ENCODE data around the gene NCAM2.

NCAM2 gene

GRCh38 chr21:21029164-21029563 lies 31.0 kb downstream of the NCAM2 start:
- H3K36me3 ChIP-seq (ENCODE audit: control insufficient read depth, insufficient read depth, low read length) = no peaks in the 10 kb centered on the region
- no peaks in the 10 kb centered on the region for H3K27me3 ChIP-seq (ENCODE audit: control insufficient read depth, insufficient read depth, low read length)
- peaks cover 5% of the 10 kb centered on the region for H3K4me1 ChIP-seq (ENCODE audit: control insufficient read depth, insufficient read depth, low read length)
- H3K4me3 ChIP-seq (ENCODE audit: low read depth, low read length) = no peak overlapping the region
- H3K9ac ChIP-seq (ENCODE audit: low read depth, low read length) = no peak overlapping the region
- H3K9me3 ChIP-seq (ENCODE audit: control insufficient read depth, insufficient read depth, low read length) = no peaks in the 10 kb centered on the region

DNA sequence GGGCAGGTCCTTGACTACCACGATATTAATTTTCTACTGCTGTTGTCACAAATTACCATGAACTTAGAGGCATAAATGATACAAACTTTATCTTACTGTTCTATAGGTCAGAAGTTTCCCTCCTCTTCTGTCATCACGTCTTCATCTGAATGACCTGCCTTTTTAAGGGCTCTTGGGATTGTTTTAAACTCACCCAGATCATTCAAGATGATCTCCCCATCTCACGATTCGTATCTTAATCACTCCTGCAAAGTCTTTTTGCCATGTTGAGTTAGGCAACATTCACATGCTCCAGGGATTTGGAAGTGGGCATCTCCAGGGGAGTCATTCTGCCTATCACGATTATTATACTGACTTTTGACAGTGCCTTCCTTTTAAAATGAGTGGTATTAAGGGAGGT lies 32.1 kb downstream of the NCAM2 start:
- Histone ChIP-seq H3K9ac (ENCODE audit: low read depth, low read length) (no peak overlapping the region), H3K4me1 (ENCODE audit: control insufficient read depth, insufficient read depth, low read length) (peaks cover 5% of the 10 kb centered on the region), H3K9me3 (ENCODE audit: control insufficient read depth, insufficient read depth, low read length) (no peaks in the 10 kb centered on the region), H3K4me3 (ENCODE audit: low read depth, low read length) (no peak overlapping the region), H3K27me3 (ENCODE audit: control insufficient read depth, insufficient read depth, low read length) (no peaks in the 10 kb centered on the region), H3K36me3 (ENCODE audit: control insufficient read depth, insufficient read depth, low read length) (no peaks in the 10 kb centered on the region)

DNA sequence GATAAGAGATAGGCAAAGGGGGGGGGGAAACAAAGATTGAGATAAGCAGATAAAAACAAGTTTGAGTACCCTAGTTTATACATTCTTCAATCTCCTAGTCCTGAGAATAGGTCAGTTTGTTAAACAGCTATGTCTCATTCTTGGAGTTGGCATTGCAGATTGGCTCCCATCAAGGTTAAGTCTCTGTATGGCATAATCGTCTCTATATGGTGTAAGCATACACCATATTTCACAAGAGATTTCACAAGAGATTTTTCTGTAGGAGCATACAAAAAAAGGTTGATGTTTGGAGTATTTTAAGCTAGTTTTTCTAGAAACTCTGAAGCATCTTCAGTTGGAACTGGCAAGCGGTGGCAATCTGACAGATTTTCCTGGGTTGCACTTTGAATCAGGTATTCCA lies 35.8 kb downstream of the NCAM2 start:
- no peak overlapping the region for H3K9ac ChIP-seq (ENCODE audit: low read depth, low read length)
- no peaks in the 10 kb centered on the region for H3K9me3 ChIP-seq (ENCODE audit: control insufficient read depth, insufficient read depth, low read length)
- no peaks in the 10 kb centered on the region for H3K36me3 ChIP-seq (ENCODE audit: control insufficient read depth, insufficient read depth, low read length)
- no peaks in the 10 kb centered on the region for H3K27me3 ChIP-seq (ENCODE audit: control insufficient read depth, insufficient read depth, low read length)
- H3K4me3 ChIP-seq (ENCODE audit: low read depth, low read length) = no peak overlapping the region
- peaks cover 4% of the 10 kb centered on the region for H3K4me1 ChIP-seq (ENCODE audit: control insufficient read depth, insufficient read depth, low read length)

GRCh38 chr21:21039624-21040170 lies 41.5 kb downstream of the NCAM2 start:
- Histone ChIP-seq H3K36me3 (ENCODE audit: control insufficient read depth, insufficient read depth, low read length) (no peaks in the 10 kb centered on the region), H3K9ac (ENCODE audit: low read depth, low read length) (no peak overlapping the region), H3K9me3 (ENCODE audit: control insufficient read depth, insufficient read depth, low read length) (no peaks in the 10 kb centered on the region), H3K4me1 (ENCODE audit: control insufficient read depth, insufficient read depth, low read length) (no peaks in the 10 kb centered on the region), H3K27me3 (ENCODE audit: control insufficient read depth, insufficient read depth, low read length) (no peaks in the 10 kb centered on the region), H3K4me3 (ENCODE audit: low read depth, low read length) (no peak overlapping the region)

- Histone ChIP-seq H3K4me1 (ENCODE audit: control insufficient read depth, insufficient read depth, low read length) (peaks cover 13% of the 10 kb centered on the region), H3K36me3 (ENCODE audit: control insufficient read depth, insufficient read depth, low read length) (no peaks in the 10 kb centered on the region), H3K27me3 (ENCODE audit: control insufficient read depth, insufficient read depth, low read length) (no peaks in the 10 kb centered on the region), H3K9ac (ENCODE audit: low read depth, low read length) (no peak overlapping the region), H3K4me3 (ENCODE audit: low read depth, low read length) (no peak overlapping the region), H3K9me3 (ENCODE audit: control insufficient read depth, insufficient read depth, low read length) (no peaks in the 10 kb centered on the region)
Observed at GRCh38 chr21:21045518-21045917, 47.3 kb downstream of the NCAM2 start.

- Histone ChIP-seq H3K9ac (ENCODE audit: low read depth, low read length) (no peak overlapping the region), H3K9me3 (ENCODE audit: control insufficient read depth, insufficient read depth, low read length) (no peaks in the 10 kb centered on the region), H3K27me3 (ENCODE audit: control insufficient read depth, insufficient read depth, low read length) (no peaks in the 10 kb centered on the region), H3K4me1 (ENCODE audit: control insufficient read depth, insufficient read depth, low read length) (peaks cover 13% of the 10 kb centered on the region), H3K4me3 (ENCODE audit: low read depth, low read length) (no peak overlapping the region), H3K36me3 (ENCODE audit: control insufficient read depth, insufficient read depth, low read length) (no peaks in the 10 kb centered on the region)
Observed at GRCh38 chr21:21046063-21046462, 47.9 kb downstream of the NCAM2 start.

DNA sequence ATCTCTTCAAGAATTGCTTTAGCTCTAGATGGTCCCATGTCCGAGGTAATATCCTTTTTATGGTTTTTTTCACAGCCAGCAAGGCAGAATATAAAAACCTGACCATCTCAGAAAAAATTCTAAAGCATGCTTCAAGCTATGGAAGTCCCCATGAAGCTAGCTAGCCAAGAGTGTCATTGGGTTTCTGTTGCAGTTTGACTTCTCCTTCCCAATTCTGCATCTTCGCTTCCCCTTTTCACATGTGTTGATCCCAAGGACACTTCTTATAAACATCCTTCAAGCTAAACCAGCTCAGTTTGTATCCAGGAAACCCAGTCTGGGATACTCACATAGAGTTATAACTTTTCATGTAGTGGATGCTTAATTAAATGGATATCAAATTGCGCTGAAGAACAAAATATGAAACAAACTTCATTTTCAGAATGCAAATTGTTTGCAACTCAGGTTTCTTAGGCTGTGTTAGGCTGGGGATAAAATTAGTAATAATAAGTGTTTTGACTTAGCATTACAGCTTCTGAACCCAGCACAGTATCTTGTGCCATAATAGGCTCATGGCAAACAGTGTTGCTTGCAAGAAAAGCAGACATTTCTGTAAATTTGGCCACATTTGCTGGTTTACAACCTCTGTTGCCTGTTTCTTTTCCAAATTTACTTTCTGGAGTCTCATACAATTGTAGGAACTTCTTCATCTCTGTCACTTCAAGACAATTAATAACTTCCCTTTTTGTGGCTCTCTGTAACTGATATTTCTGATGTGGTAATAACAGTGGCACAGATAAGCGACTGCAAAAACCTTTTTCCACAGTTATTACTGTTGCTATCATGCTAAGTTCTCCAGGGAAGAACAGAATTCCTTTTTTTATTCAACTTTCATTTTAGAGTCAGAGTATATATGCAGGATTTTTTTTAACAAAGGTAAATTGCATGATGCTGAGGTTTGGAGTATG lies 53.2 kb downstream of the NCAM2 start:
- Histone ChIP-seq H3K36me3 (ENCODE audit: control insufficient read depth, insufficient read depth, low read length) (no peaks in the 10 kb centered on the region), H3K9me3 (ENCODE audit: control insufficient read depth, insufficient read depth, low read length) (no peaks in the 10 kb centered on the region), H3K4me3 (ENCODE audit: low read depth, low read length) (no peak overlapping the region), H3K4me1 (ENCODE audit: control insufficient read depth, insufficient read depth, low read length) (peaks cover 8% of the 10 kb centered on the region), H3K9ac (ENCODE audit: low read depth, low read length) (no peak overlapping the region), H3K27me3 (ENCODE audit: control insufficient read depth, insufficient read depth, low read length) (no peaks in the 10 kb centered on the region)

GRCh38 chr21:21052672-21053071 lies 54.5 kb downstream of the NCAM2 start:
- no peaks in the 10 kb centered on the region for H3K9me3 ChIP-seq (ENCODE audit: control insufficient read depth, insufficient read depth, low read length)
- H3K4me3 ChIP-seq (ENCODE audit: low read depth, low read length) = no peak overlapping the region
- H3K36me3 ChIP-seq (ENCODE audit: control insufficient read depth, insufficient read depth, low read length) = no peaks in the 10 kb centered on the region
- no peak overlapping the region for H3K9ac ChIP-seq (ENCODE audit: low read depth, low read length)
- H3K4me1 ChIP-seq (ENCODE audit: control insufficient read depth, insufficient read depth, low read length) = peaks cover 11% of the 10 kb centered on the region
- no peaks in the 10 kb centered on the region for H3K27me3 ChIP-seq (ENCODE audit: control insufficient read depth, insufficient read depth, low read length)

DNA sequence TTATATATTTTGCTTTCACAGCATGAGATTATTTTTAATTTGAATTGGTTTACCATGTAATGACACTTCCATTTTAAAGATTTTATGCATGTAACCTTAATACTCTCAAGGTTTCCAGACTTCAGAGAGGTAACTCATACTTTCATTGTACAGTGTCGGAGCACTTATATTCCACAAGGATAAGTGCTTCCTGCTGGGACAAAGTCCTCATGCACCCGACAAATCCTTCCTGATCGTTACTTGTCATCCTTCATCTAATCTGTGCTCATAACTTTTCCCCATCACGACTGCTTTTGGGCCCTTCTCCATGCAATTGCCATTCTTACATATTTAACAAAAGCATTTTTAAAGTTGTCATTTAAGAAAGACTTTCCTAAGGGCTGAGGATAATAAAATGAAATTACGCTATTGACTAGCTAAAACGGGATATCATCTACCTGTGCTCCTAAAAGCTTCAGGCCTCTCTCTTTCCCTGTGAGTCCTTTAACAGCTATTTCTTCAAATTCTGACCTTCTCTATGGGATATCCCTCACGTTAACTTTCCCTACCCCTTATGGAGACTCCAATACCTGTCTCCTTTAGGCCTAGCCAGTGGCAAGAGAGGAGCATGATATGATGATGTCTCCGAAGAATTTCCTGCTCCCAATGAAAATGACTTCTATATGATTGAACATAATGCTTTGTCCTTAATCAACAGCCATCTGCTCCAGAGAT lies 59.3 kb downstream of the NCAM2 start:
- no peaks in the 10 kb centered on the region for H3K27me3 ChIP-seq (ENCODE audit: control insufficient read depth, insufficient read depth, low read length)
- peak overlapping the region; percentile 5 for H3K4me3 ChIP-seq (ENCODE audit: low read depth, low read length)
- H3K36me3 ChIP-seq (ENCODE audit: control insufficient read depth, insufficient read depth, low read length) = no peaks in the 10 kb centered on the region
- H3K9me3 ChIP-seq (ENCODE audit: control insufficient read depth, insufficient read depth, low read length) = no peaks in the 10 kb centered on the region
- peaks cover 19% of the 10 kb centered on the region for H3K4me1 ChIP-seq (ENCODE audit: control insufficient read depth, insufficient read depth, low read length)
- H3K9ac ChIP-seq (ENCODE audit: low read depth, low read length) = no peak overlapping the region

DNA sequence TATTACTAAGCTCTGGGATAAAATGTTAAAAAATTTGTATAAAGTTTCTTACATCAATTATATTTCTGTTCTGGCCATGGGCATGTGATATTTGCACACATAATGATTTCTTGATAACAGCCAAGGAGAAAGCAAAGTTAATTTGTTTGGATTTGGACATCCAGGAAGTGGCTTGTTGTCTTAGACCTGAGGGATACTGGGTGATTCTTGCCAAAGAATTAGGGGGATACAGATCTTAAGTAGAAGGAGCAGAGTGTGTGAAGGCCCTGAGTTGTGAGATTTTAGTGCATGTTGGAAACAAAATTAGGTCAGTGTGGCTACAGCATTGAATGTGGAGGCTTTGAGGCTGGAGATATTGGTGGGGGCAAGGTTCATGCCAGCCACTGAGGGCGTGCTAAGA lies 65.6 kb downstream of the NCAM2 start:
- Histone ChIP-seq H3K9ac (ENCODE audit: low read depth, low read length) (no peak overlapping the region), H3K36me3 (ENCODE audit: control insufficient read depth, insufficient read depth, low read length) (no peaks in the 10 kb centered on the region), H3K9me3 (ENCODE audit: control insufficient read depth, insufficient read depth, low read length) (no peaks in the 10 kb centered on the region), H3K4me3 (ENCODE audit: low read depth, low read length) (no peak overlapping the region), H3K27me3 (ENCODE audit: control insufficient read depth, insufficient read depth, low read length) (no peaks in the 10 kb centered on the region), H3K4me1 (ENCODE audit: control insufficient read depth, insufficient read depth, low read length) (no peaks in the 10 kb centered on the region)

DNA sequence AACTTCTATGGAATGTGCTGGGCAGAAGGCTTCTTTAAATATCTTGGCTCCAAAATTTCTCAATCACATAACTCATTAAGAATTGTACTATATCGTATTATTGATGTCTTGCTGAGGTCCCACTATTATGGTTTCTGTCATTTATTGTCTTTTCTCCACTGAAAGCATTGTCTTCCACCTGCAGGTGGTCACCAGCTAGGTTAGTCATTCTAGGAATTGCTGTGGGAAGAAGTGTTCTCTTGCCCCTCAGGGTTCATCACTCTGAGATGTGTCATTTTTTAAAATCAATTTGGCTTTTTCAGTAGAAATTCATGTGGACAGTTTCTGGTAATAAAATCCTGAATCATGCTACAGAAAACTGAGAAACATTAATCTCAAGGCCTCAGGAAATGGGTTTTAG lies 66.1 kb downstream of the NCAM2 start:
- Histone ChIP-seq H3K27me3 (ENCODE audit: control insufficient read depth, insufficient read depth, low read length) (no peaks in the 10 kb centered on the region), H3K4me1 (ENCODE audit: control insufficient read depth, insufficient read depth, low read length) (no peaks in the 10 kb centered on the region), H3K36me3 (ENCODE audit: control insufficient read depth, insufficient read depth, low read length) (no peaks in the 10 kb centered on the region), H3K9me3 (ENCODE audit: control insufficient read depth, insufficient read depth, low read length) (no peaks in the 10 kb centered on the region), H3K9ac (ENCODE audit: low read depth, low read length) (no peak overlapping the region), H3K4me3 (ENCODE audit: low read depth, low read length) (no peak overlapping the region)

DNA sequence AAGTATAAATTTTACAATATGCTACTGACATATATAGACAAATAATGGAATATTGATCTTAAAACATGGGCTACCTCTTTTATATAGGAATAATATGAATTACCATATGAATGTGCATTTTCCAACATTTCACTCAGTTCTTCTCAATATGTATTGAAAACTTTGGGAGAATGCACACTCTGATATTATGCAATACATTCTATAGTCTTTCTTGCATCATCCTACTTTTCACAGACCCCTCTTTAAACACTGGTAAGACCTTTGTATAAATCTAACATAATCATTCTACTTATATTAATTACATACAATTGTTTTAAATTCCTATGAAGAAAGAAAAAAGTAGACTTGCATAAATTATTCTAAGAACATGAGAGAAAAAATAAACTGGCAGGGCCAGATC lies 69.2 kb downstream of the NCAM2 start:
- Histone ChIP-seq H3K9ac (ENCODE audit: low read depth, low read length) (no peak overlapping the region), H3K4me1 (ENCODE audit: control insufficient read depth, insufficient read depth, low read length) (peaks cover 2% of the 10 kb centered on the region), H3K27me3 (ENCODE audit: control insufficient read depth, insufficient read depth, low read length) (no peaks in the 10 kb centered on the region), H3K9me3 (ENCODE audit: control insufficient read depth, insufficient read depth, low read length) (no peaks in the 10 kb centered on the region), H3K36me3 (ENCODE audit: control insufficient read depth, insufficient read depth, low read length) (no peaks in the 10 kb centered on the region), H3K4me3 (ENCODE audit: low read depth, low read length) (no peak overlapping the region)

Data from iPS-15b (cell line).